ENCODE results near the gene SIPA1L3.

Gene SIPA1L3

DNA sequence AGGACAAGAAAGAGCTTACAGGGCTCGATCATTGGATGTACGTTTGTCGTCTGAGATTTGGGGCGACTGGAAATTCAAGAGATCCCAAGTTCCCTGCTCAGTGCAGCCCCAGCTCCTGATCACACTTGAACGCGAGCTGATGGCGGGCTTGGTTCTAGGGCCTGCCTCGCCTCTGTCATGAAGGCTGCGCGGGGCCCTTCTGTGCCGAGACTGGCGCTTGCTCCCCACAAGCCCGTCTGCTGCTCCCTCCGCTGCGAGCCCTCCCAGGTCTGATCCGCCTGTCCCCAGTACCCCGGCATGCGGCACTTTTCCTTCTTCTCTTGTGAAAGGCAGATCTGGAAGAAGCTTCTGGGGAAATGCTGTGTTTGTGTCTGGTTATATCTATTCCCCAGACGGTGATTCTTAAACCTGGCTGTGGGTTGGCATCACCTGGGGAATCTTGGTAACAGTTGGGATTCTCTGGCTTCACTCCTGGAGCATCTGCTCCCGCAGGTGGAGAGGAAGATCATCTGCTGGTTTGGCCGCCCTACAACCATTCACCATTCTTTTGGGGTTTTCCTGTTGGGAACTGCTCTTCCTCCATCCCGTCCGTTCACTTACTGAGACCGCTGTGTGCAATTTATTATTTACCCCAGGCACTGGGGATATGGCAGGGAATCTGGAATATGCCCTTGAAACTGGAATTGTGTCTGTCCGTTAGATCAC is 43.6 kb downstream of the SIPA1L3 start:
- Histone ChIP-seq H2BK15ac (ENCODE audit: low read length) (no peak overlapping the region), H2BK12ac (ENCODE audit: low read length) (no peak overlapping the region), H2BK120ac (ENCODE audit: low read depth, low read length) (no peak overlapping the region), H3K18ac (ENCODE audit: low read length) (no peak overlapping the region), H3K36me3 (replicated peaks in 1 of 2; ENCODE audit: control insufficient read depth in 2 of 2, insufficient read depth in 2 of 2, low read length in 2 of 2) (peaks cover 0 to 9% of the 10 kb centered on the region in 2 donors), H4K91ac (ENCODE audit: low read depth, low read length, poor library complexity) (no peak overlapping the region), H3K27me3 (ENCODE audit: control insufficient read depth in 3 of 3, insufficient read depth in 3 of 3, low read depth in 1 of 3, low read length in 3 of 3) (no peaks in the 10 kb centered on the region), H2AFZ (ENCODE audit: low read length) (no peak overlapping the region), H3K14ac (ENCODE audit: low read length) (no peak overlapping the region), H3K79me1 (ENCODE audit: low read depth, low read length) (no peaks in the 10 kb centered on the region), H3K9ac (ENCODE audit: low read depth, low read length, poor library complexity) (no peak overlapping the region), H3K4ac (ENCODE audit: low read length) (no peak overlapping the region), H3K9me3 (replicated peaks in 1 of 2; ENCODE audit: control insufficient read depth in 2 of 2, insufficient read depth in 1 of 2, low read depth in 1 of 2, low read length in 2 of 2) (peaks cover 0 to 4% of the 10 kb centered on the region in 2 donors), H3K23ac (ENCODE audit: low read depth, low read length, poor library complexity) (no peak overlapping the region), H3K4me2 (ENCODE audit: insufficient read depth, low read length, poor library complexity, severe bottlenecking) (no peak overlapping the region), H2BK5ac (ENCODE audit: low read length) (no peak overlapping the region), H3K4me3 (ENCODE audit: low read length in 2 of 2) (no peak overlapping the region), H2AK5ac (ENCODE audit: low read depth, low read length) (no peak overlapping the region), H3K27ac (replicated peaks; ENCODE audit: low read length) (no peak overlapping the region), H4K8ac (ENCODE audit: low read depth, low read length) (no peak overlapping the region), H3K4me1 (ENCODE audit: control insufficient read depth in 2 of 2, insufficient read depth in 1 of 2, low read depth in 1 of 2, low read length in 2 of 2) (peaks cover 10 to 13% of the 10 kb centered on the region in 2 donors)
- no CpG with 5 or more reads among the region's 25 CpGs for WGBS, 2 donors (ENCODE audit: extremely low coverage in 2 of 2, insufficient read length in 2 of 2, insufficient replicate concordance in 1 of 2)
- DNase-seq (ENCODE audit: low spot score) = no peak

DNA sequence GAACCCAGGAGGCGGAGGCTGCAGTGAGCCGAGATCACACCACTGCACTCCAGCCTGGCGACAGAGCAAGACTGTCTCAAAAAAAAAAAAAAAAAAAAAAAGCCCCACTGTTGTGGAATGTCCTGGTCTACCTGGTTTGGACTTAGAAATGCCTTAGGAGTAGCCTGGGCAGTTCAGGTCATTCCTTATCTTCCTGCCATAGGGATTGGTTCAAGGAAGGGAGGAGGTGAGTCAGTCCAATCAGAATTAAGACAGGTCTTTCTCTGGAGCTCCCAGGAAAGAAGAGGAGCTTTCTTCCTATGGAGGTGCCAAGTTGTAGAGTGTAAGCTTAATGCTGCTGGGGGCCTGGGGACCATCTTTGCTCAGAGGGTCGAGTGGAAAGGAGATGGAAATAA is 44.8 kb downstream of the SIPA1L3 start:
- H2BK120ac ChIP-seq (ENCODE audit: low read depth, low read length) = no peak overlapping the region
- no CpG with 5 or more reads among the region's 4 CpGs for WGBS, 2 donors (ENCODE audit: extremely low coverage in 2 of 2, insufficient read length in 2 of 2, insufficient replicate concordance in 1 of 2)
- H2BK5ac ChIP-seq (ENCODE audit: low read length) = no peak overlapping the region
- DNase-seq (ENCODE audit: low spot score) = no peak
- no peak overlapping the region for H4K8ac ChIP-seq (ENCODE audit: low read depth, low read length)
- H3K36me3 ChIP-seq (replicated peaks in 1 of 2; ENCODE audit: control insufficient read depth in 2 of 2, insufficient read depth in 2 of 2, low read length in 2 of 2) = peaks cover 0 to 9% of the 10 kb centered on the region in 2 donors
- no peak overlapping the region for H3K4me2 ChIP-seq (ENCODE audit: insufficient read depth, low read length, poor library complexity, severe bottlenecking)
- H4K91ac ChIP-seq (ENCODE audit: low read depth, low read length, poor library complexity) = no peak overlapping the region
- H2AK5ac ChIP-seq (ENCODE audit: low read depth, low read length) = no peak overlapping the region
- H3K9ac ChIP-seq (ENCODE audit: low read depth, low read length, poor library complexity) = no peak overlapping the region
- H3K4me3 ChIP-seq (ENCODE audit: low read length in 2 of 2) = no peak overlapping the region
- no peak overlapping the region for H3K23ac ChIP-seq (ENCODE audit: low read depth, low read length, poor library complexity)
- H3K9me3 ChIP-seq (replicated peaks in 1 of 2; ENCODE audit: control insufficient read depth in 2 of 2, insufficient read depth in 1 of 2, low read depth in 1 of 2, low read length in 2 of 2) = peaks cover 0 to 4% of the 10 kb centered on the region in 2 donors
- no peak overlapping the region for H3K4ac ChIP-seq (ENCODE audit: low read length)
- no peaks in the 10 kb centered on the region for H3K27me3 ChIP-seq (ENCODE audit: control insufficient read depth in 3 of 3, insufficient read depth in 3 of 3, low read depth in 1 of 3, low read length in 3 of 3)
- H2BK12ac ChIP-seq (ENCODE audit: low read length) = no peak overlapping the region
- no peak overlapping the region for H2BK15ac ChIP-seq (ENCODE audit: low read length)
- H3K4me1 ChIP-seq (ENCODE audit: control insufficient read depth in 2 of 2, insufficient read depth in 1 of 2, low read depth in 1 of 2, low read length in 2 of 2) = peaks cover 10 to 13% of the 10 kb centered on the region in 2 donors
- H3K18ac ChIP-seq (ENCODE audit: low read length) = no peak overlapping the region
- no peak overlapping the region for H3K27ac ChIP-seq (replicated peaks; ENCODE audit: low read length)
- no peak overlapping the region for H2AFZ ChIP-seq (ENCODE audit: low read length)
- no peak overlapping the region for H3K14ac ChIP-seq (ENCODE audit: low read length)
- H3K79me1 ChIP-seq (ENCODE audit: low read depth, low read length) = no peaks in the 10 kb centered on the region

DNA sequence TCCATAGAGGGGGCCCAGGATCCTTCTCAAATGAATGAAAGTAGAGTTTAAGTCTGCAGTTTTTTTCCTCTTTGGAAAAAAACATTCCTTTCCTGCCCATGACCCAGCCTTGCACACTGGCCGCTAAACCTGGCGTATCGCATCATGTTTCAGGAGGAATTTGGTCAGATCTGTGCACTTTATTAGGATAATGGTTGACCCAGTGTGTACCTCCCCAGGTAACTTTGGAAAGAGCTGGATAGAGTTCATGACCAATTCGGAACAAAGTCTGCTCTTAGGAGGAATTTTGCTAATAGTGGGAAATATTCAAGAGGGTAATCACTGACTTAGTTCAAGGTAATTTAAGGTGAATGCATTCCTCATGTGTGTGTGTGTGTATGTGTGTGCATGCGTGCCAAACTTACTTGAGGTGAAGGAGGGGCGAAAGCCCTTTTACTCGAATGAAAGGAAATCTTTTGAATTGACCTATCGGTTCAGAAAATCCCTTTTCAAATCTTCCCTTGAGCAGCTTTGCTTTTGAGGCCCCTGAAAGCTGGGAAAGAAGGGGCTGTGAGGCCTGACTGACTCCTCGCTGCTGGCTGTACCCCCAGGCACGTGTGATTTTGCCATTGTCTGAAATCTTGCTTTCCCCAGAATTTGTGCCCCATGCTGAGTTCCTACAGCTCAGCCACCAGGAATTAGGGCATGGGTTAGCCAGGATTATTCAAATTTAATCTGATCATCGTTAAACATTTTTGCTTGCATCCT is 46.3 kb downstream of the SIPA1L3 start:
- Histone ChIP-seq H3K79me1 (ENCODE audit: low read depth, low read length) (no peaks in the 10 kb centered on the region), H3K4me2 (ENCODE audit: insufficient read depth, low read length, poor library complexity, severe bottlenecking) (no peak overlapping the region), H3K18ac (ENCODE audit: low read length) (no peak overlapping the region), H4K91ac (ENCODE audit: low read depth, low read length, poor library complexity) (no peak overlapping the region), H2AFZ (ENCODE audit: low read length) (peak overlapping the region; percentile 27), H3K4me1 (ENCODE audit: control insufficient read depth in 2 of 2, insufficient read depth in 1 of 2, low read depth in 1 of 2, low read length in 2 of 2) (peaks cover 10 to 13% of the 10 kb centered on the region in 2 donors), H2BK120ac (ENCODE audit: low read depth, low read length) (no peak overlapping the region), H2AK5ac (ENCODE audit: low read depth, low read length) (no peak overlapping the region), H4K8ac (ENCODE audit: low read depth, low read length) (no peak overlapping the region), H3K9ac (ENCODE audit: low read depth, low read length, poor library complexity) (no peak overlapping the region), H3K23ac (ENCODE audit: low read depth, low read length, poor library complexity) (no peak overlapping the region), H2BK5ac (ENCODE audit: low read length) (no peak overlapping the region), H3K27ac (replicated peaks; ENCODE audit: low read length) (peak overlapping the region; percentile 76), H3K9me3 (replicated peaks in 1 of 2; ENCODE audit: control insufficient read depth in 2 of 2, insufficient read depth in 1 of 2, low read depth in 1 of 2, low read length in 2 of 2) (peaks cover 0 to 10% of the 10 kb centered on the region in 2 donors), H2BK12ac (ENCODE audit: low read length) (no peak overlapping the region), H3K4me3 (ENCODE audit: low read length in 2 of 2) (no peak overlapping the region), H3K36me3 (replicated peaks in 1 of 2; ENCODE audit: control insufficient read depth in 2 of 2, insufficient read depth in 2 of 2, low read length in 2 of 2) (peaks cover 0 to 9% of the 10 kb centered on the region in 2 donors), H3K14ac (ENCODE audit: low read length) (no peak overlapping the region), H2BK15ac (ENCODE audit: low read length) (no peak overlapping the region), H3K4ac (ENCODE audit: low read length) (no peak overlapping the region), H3K27me3 (ENCODE audit: control insufficient read depth in 3 of 3, insufficient read depth in 3 of 3, low read depth in 1 of 3, low read length in 3 of 3) (no peaks in the 10 kb centered on the region)
- no CpG with 5 or more reads among the region's 11 CpGs for WGBS, 2 donors (ENCODE audit: extremely low coverage in 2 of 2, insufficient read length in 2 of 2, insufficient replicate concordance in 1 of 2)
- DNase-seq (ENCODE audit: low spot score) = peak; percentile 67

DNA sequence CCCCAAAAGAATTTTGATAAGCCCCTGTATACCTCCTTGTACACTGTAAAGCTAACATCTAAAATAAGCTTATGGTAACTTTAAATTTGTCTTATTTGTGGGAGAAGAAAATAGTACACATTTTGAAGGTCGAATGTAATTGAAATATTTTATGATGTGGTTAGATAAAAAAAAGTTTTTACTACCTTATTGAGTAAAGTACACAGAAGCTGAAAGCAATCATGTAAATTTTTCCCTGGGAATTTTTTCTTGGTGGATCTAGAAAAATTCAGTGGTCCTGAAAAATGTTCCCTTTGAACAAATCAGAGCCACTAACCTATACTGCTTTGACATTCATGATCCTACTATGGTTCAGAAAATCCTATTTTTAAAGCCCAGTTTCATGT is 46.9 kb downstream of the SIPA1L3 start:
- Histone ChIP-seq H4K91ac (ENCODE audit: low read depth, low read length, poor library complexity) (no peak overlapping the region), H3K9me3 (replicated peaks in 1 of 2; ENCODE audit: control insufficient read depth in 2 of 2, insufficient read depth in 1 of 2, low read depth in 1 of 2, low read length in 2 of 2) (peaks cover 0 to 16% of the 10 kb centered on the region in 2 donors), H2BK120ac (ENCODE audit: low read depth, low read length) (no peak overlapping the region), H3K18ac (ENCODE audit: low read length) (no peak overlapping the region), H3K4ac (ENCODE audit: low read length) (no peak overlapping the region), H3K4me2 (ENCODE audit: insufficient read depth, low read length, poor library complexity, severe bottlenecking) (no peak overlapping the region), H2AK5ac (ENCODE audit: low read depth, low read length) (no peak overlapping the region), H2AFZ (ENCODE audit: low read length) (peak overlapping the region; percentile 27), H2BK5ac (ENCODE audit: low read length) (no peak overlapping the region), H3K4me3 (ENCODE audit: low read length in 2 of 2) (no peak overlapping the region), H3K4me1 (ENCODE audit: control insufficient read depth in 2 of 2, insufficient read depth in 1 of 2, low read depth in 1 of 2, low read length in 2 of 2) (peaks cover 10 to 13% of the 10 kb centered on the region in 2 donors), H3K27ac (replicated peaks; ENCODE audit: low read length) (peak overlapping the region; percentile 76), H3K36me3 (replicated peaks in 1 of 2; ENCODE audit: control insufficient read depth in 2 of 2, insufficient read depth in 2 of 2, low read length in 2 of 2) (peaks cover 0 to 8% of the 10 kb centered on the region in 2 donors), H2BK12ac (ENCODE audit: low read length) (no peak overlapping the region), H3K9ac (ENCODE audit: low read depth, low read length, poor library complexity) (no peak overlapping the region), H3K27me3 (ENCODE audit: control insufficient read depth in 3 of 3, insufficient read depth in 3 of 3, low read depth in 1 of 3, low read length in 3 of 3) (no peaks in the 10 kb centered on the region), H4K8ac (ENCODE audit: low read depth, low read length) (no peak overlapping the region), H3K79me1 (ENCODE audit: low read depth, low read length) (no peaks in the 10 kb centered on the region), H3K14ac (ENCODE audit: low read length) (no peak overlapping the region), H3K23ac (ENCODE audit: low read depth, low read length, poor library complexity) (no peak overlapping the region), H2BK15ac (ENCODE audit: low read length) (no peak overlapping the region)
- 100% methylated on average over 1 of the region's 1 CpG for whole genome bisulfite sequencing, 2 donors (ENCODE audit: extremely low coverage in 2 of 2, insufficient read length in 2 of 2, insufficient replicate concordance in 1 of 2)
- DNase-seq (ENCODE audit: low spot score) = no peak

All from neuronal stem cell (in vitro differentiated cells).